GM06990 (cell line): ENCODE data around the gene DOCK4.

ENCODE experiments used
- DNase-seq: peaks from one replicate; pipeline ENCODE4 v3.0.0-alpha.2; 2011; ENCODE audit not compliant: insufficient read length; ENCODE audit errors: extremely low read depth
- H3K27me3 ChIP-seq: replicated peaks from 2 replicates; pipeline ENCODE4 v1.6.0; 2011; ENCODE audit warnings: low read length; ENCODE audit not compliant: control insufficient read depth, insufficient read depth
- H3K36me3 ChIP-seq: 2 replicates; pipeline ENCODE4 v1.5.1; 2011; ENCODE audit warnings: low read length; ENCODE audit not compliant: control insufficient read depth, insufficient read depth
- H3K4me3 ChIP-seq: replicated peaks from 2 replicates; pipeline ENCODE4 v1.5.1; 2011; ENCODE audit warnings: low read depth, mild to moderate bottlenecking, control low read depth, low read length
- CTCF ChIP-seq: IDR thresholded peaks from 2 replicates; pipeline ENCODE4 v1.5.1; 2011; ENCODE audit warnings: low read length, control low read depth, mild to moderate bottlenecking, inconsistent platforms; ENCODE audit not compliant: insufficient read depth, poor library complexity, severe bottlenecking

The DOCK4 gene

GRCh38 chr7:112014347-112014746 is 191.9 kb downstream of the DOCK4 start:
- no peak for DNase-seq
- Histone ChIP-seq H3K4me3 (no peak overlapping the region), H3K36me3 (no peaks in the 10 kb centered on the region), H3K27me3 (no peaks in the 10 kb centered on the region)
- TF ChIP-seq CTCF: no peak

GRCh38 chr7:112013274-112013673 is 192.9 kb downstream of the DOCK4 start:
- no peak for DNase-seq
- H3K27me3 ChIP-seq: no peaks in the 10 kb centered on the region
- no peak overlapping the region for H3K4me3 ChIP-seq
- TF ChIP-seq CTCF: no peak
- H3K36me3 ChIP-seq: no peaks in the 10 kb centered on the region

- H3K36me3 ChIP-seq: no peaks in the 10 kb centered on the region
- DNase-seq: no peak
- TF ChIP-seq CTCF: no peak
- no peaks in the 10 kb centered on the region for H3K27me3 ChIP-seq
- H3K4me3 ChIP-seq: no peak overlapping the region
Observed at GRCh38 chr7:112012242-112012641, 194.0 kb downstream of the DOCK4 start.

- Histone ChIP-seq H3K4me3 (no peak overlapping the region), H3K27me3 (no peaks in the 10 kb centered on the region), H3K36me3 (no peaks in the 10 kb centered on the region)
- no peak for TF ChIP-seq CTCF
- no peak for DNase-seq
Observed at GRCh38 chr7:112010994-112011393, 195.2 kb downstream of the DOCK4 start.

GRCh38 chr7:112010109-112010508 is 196.1 kb downstream of the DOCK4 start:
- no peaks in the 10 kb centered on the region for H3K36me3 ChIP-seq
- H3K4me3 ChIP-seq: no peak overlapping the region
- DNase-seq: no peak
- no peaks in the 10 kb centered on the region for H3K27me3 ChIP-seq
- no peak for TF ChIP-seq CTCF

- no peak for TF ChIP-seq CTCF
- no peak overlapping the region for H3K4me3 ChIP-seq
- no peaks in the 10 kb centered on the region for H3K36me3 ChIP-seq
- no peaks in the 10 kb centered on the region for H3K27me3 ChIP-seq
- no peak for DNase-seq
Observed at GRCh38 chr7:112009081-112009480, 197.1 kb downstream of the DOCK4 start.
